Fibroblast of villous mesenchyme (primary cell): ENCODE results near the gene MGAT1. TPM values are rescaled to one million over a fixed set of nuclear protein-coding genes. Genes with fewer than 3 reads are reported as not detected.
A peak's percentile ranks its signal among the peaks of the same experiment; 100 is the strongest.
"Not testable (repeated sequence)": the region's sequence is repeated elsewhere in the genome, so short reads cannot be mapped to it uniquely, and the experiment has no call there.

ENCODE experiments used
- DNase-seq: peaks from one replicate; pipeline ENCODE4 v3.0.0-alpha.2; 2010; ENCODE audit warnings: low read depth
- H3K4me3 ChIP-seq: 2 replicates; pipeline ENCODE4 v1.5.1; 2011; ENCODE audit warnings: low read depth, mild to moderate bottlenecking, low read length
- total RNA-seq: library from RNA; depleted of rRNA; stranded (reverse); fragments of >200 nt; gene quantifications from 2 replicates; pipeline ENCODE4 v1.2.3, GENCODE V29; 2012
- TF ChIP-seq, protein P1 (sequence below): IDR thresholded peaks from 2 replicates; pipeline ENCODE4 v1.5.1; 2012; ENCODE audit warnings: low read depth, mild to moderate bottlenecking, low read length; ENCODE audit not compliant: insufficient read depth

MGAT1 gene
- total RNA-seq, 1 donor: 104 TPM

GRCh38 chr5:180784497-180785097, 18.0 kb downstream of the MGAT1 start:
- TF ChIP-seq, protein P1, sequence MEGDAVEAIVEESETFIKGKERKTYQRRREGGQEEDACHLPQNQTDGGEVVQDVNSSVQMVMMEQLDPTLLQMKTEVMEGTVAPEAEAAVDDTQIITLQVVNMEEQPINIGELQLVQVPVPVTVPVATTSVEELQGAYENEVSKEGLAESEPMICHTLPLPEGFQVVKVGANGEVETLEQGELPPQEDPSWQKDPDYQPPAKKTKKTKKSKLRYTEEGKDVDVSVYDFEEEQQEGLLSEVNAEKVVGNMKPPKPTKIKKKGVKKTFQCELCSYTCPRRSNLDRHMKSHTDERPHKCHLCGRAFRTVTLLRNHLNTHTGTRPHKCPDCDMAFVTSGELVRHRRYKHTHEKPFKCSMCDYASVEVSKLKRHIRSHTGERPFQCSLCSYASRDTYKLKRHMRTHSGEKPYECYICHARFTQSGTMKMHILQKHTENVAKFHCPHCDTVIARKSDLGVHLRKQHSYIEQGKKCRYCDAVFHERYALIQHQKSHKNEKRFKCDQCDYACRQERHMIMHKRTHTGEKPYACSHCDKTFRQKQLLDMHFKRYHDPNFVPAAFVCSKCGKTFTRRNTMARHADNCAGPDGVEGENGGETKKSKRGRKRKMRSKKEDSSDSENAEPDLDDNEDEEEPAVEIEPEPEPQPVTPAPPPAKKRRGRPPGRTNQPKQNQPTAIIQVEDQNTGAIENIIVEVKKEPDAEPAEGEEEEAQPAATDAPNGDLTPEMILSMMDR: peak; percentile 82
- H3K4me3 ChIP-seq: no peak overlapping the region
- peak; percentile 87 for DNase-seq

DNA sequence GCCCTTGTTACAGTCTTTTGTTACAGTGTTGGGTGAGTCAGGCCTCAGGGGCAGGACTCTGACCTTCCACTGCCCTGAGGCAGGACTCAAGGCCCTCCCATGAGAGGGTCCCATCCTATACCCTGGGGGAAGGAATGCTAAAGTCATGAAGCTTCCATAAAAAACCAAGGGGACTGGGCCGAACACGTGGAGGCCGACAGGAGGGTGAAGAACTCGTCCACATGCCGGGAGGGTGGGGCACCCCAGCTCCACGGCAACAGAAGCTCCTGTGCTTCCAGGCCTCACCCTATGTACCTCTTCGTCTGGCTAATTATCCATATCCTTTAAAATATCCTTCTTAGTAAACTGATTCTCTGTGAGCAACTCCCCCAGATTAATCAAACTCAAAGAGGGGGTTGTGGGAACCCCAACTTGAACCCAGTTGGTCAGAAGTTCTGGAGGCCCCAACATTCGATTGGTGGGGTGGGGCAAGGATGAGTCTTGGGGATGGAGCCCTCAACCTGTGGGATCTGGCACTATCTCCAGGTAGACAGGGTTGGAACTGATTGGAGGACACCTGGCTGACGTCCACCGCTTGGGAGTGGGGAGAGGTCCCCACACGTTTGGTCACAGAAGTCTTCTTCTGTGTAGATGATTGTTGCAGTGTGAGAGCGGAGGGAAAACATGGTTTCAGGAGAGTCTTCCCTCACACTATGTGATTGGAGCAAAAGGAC, 19.1 kb downstream of the MGAT1 start:
- TF ChIP-seq, protein P1: no peak
- no peak overlapping the region for H3K4me3 ChIP-seq
- no peak for DNase-seq

- H3K4me3 ChIP-seq: no peak overlapping the region
- DNase-seq: no peak
- TF ChIP-seq, protein P1: no peak
Observed at GRCh38 chr5:180782748-180783147, 19.9 kb downstream of the MGAT1 start.

DNA sequence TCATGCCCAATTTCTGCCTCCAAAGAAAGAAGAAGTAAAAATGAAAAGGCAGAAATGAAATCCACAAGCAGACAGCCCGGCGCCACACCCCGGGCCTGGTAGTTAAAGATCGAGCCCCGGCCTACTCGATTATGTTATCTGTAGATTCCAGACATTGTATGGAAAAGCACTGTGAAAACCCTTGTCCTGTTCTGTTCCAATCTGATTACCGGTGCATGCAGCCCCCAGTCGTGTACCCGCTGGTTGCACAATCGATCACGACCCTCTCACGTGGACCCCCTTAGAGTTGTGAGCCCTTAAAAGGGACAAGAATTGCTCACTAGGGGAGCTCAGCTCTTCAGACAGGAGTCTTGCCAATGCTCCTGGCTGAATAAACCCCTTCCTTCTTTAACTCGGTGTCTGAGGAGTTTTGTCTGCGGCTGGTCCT, 20.7 kb downstream of the MGAT1 start:
- not testable (repeated sequence) for H3K4me3 ChIP-seq, DNase-seq

GRCh38 chr5:180779985-180780610, 22.5 kb downstream of the MGAT1 start:
- H3K4me3 ChIP-seq: no peak overlapping the region
- TF ChIP-seq, protein P1: no peak
- no peak for DNase-seq

- H3K4me3 ChIP-seq: no peak overlapping the region
- TF ChIP-seq, protein P1: no peak
- DNase-seq: no peak
Observed at GRCh38 chr5:180777475-180777874, 25.1 kb downstream of the MGAT1 start.

GRCh38 chr5:180776376-180776775, 26.2 kb downstream of the MGAT1 start:
- no peak for DNase-seq
- TF ChIP-seq, protein P1: no peak
- H3K4me3 ChIP-seq: no peak overlapping the region
